GM20000 (cell line): ENCODE data around the gene ANTXR2.

Experiments
- DNase-seq: peaks from one replicate; pipeline ENCODE4 v3.0.0; 2012; ENCODE audit warnings: low spot score
- TF ChIP-seq, protein P1 (sequence below): IDR thresholded peaks from 2 replicates; pipeline ENCODE4 v1.5.1; 2012; ENCODE audit warnings: mild to moderate bottlenecking, control low read depth; ENCODE audit errors: extremely low read depth, missing control alignments

ANTXR2 gene

DNA sequence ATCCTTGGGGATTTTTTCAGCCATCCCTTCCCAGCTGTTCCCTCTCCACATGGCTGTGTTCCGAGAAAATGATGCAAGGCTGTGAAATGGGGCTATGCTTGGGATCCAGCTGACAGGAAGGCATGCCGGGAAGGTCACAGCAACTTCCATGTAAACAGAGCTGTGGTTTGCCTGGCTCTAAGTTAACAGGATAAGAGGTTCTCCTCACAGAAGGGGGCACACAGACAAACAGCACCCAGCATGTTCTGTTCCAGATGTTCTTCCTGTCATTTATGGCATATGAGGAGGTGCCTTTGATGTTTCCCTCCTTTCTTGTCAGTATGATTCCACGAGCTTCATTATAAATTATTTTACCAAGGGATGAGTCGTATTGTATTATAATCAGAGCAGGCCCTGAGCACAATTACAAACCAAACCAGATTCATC is 220.7 kb downstream of the ANTXR2 start:
- TF ChIP-seq, protein P1, sequence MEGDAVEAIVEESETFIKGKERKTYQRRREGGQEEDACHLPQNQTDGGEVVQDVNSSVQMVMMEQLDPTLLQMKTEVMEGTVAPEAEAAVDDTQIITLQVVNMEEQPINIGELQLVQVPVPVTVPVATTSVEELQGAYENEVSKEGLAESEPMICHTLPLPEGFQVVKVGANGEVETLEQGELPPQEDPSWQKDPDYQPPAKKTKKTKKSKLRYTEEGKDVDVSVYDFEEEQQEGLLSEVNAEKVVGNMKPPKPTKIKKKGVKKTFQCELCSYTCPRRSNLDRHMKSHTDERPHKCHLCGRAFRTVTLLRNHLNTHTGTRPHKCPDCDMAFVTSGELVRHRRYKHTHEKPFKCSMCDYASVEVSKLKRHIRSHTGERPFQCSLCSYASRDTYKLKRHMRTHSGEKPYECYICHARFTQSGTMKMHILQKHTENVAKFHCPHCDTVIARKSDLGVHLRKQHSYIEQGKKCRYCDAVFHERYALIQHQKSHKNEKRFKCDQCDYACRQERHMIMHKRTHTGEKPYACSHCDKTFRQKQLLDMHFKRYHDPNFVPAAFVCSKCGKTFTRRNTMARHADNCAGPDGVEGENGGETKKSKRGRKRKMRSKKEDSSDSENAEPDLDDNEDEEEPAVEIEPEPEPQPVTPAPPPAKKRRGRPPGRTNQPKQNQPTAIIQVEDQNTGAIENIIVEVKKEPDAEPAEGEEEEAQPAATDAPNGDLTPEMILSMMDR: no peak
- DNase-seq: no peak

DNA sequence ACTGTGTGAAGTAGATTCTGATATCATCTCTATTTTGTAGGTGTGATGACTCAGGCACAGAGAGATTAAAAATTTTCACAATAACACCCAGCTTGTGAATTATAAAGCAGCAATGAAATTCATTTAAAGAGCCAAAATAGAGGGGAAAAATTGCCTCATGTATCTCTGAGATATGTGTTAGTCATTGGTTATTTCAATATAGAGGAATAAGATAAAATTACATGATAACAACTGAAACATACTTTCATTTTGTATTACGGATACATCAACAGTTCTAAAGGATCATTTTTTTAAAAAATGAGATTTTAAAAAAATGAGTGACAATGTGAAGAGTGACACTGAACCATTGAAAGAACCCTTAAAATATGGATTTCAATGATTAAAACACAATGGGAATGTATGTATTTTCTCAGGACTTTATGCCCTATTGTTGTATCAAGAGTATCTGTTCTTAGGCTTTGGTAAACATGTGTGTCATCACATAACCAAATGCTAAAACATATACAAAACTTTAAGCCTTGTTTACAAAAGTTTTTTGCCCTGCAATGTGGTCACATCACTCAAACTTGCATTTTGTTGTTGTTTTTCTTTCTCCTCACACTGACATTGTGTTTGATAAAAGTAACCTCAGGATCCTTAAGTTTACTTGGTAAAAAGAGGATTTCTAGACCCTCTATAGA is 221.3 kb downstream of the ANTXR2 start:
- TF ChIP-seq, protein P1: no peak
- DNase-seq: no peak
